GM23248 (cell line): ENCODE results near the gene TOP3B. TPM values are rescaled to one million over a fixed set of nuclear protein-coding genes. Genes with fewer than 3 reads are reported as not detected.
"Not testable (repeated sequence)": the region's sequence is repeated elsewhere in the genome, so short reads cannot be mapped to it uniquely, and the experiment has no call there.

ENCODE experiments used
- DNase-seq: peaks from one replicate; pipeline ENCODE4 v3.0.0-alpha.2; 2015
- H2AFZ ChIP-seq: fragments of 200-600 bp; sonication (generic); 2 replicates; pipeline ENCODE4 v1.6.1; 2016; ENCODE audit warnings: antibody characterized with exemption
- H3F3A ChIP-seq: fragments of 200-600 bp; sonication (generic); 2 replicates; pipeline ENCODE4 v1.6.1; 2016; ENCODE audit warnings: mild to moderate bottlenecking, antibody characterized with exemption, mixed run types; ENCODE audit not compliant: insufficient read depth
- H3K27ac ChIP-seq: fragments of 200-600 bp; sonication (generic); 2 replicates; pipeline ENCODE4 v1.5.1; 2016; ENCODE audit warnings: mild to moderate bottlenecking
- H3K27me3 ChIP-seq: fragments of 200-600 bp; sonication (generic); replicated peaks from 2 replicates; pipeline ENCODE4 v1.6.1; 2016; ENCODE audit warnings: mild to moderate bottlenecking; ENCODE audit not compliant: insufficient read depth
- H3K36me3 ChIP-seq: fragments of 200-600 bp; sonication (generic); 2 replicates; pipeline ENCODE4 v1.6.1; 2016; ENCODE audit warnings: low read depth, mild to moderate bottlenecking
- H3K4me1 ChIP-seq: fragments of 200-600 bp; sonication (generic); 2 replicates; pipeline ENCODE4 v1.6.1; 2016; ENCODE audit warnings: mild to moderate bottlenecking; ENCODE audit not compliant: insufficient read depth
- H3K4me2 ChIP-seq: fragments of 200-600 bp; sonication (generic); one replicate; pipeline ENCODE4 v1.6.1; 2016; ENCODE audit warnings: mild to moderate bottlenecking; ENCODE audit not compliant: unreplicated experiment
- H3K4me3 ChIP-seq: fragments of 200-600 bp; sonication (generic); 2 replicates; pipeline ENCODE4 v1.5.1; 2016; ENCODE audit warnings: mild to moderate bottlenecking
- H3K79me2 ChIP-seq: fragments of 200-600 bp; sonication (generic); 2 replicates; pipeline ENCODE4 v1.6.1; 2016; ENCODE audit warnings: mild to moderate bottlenecking; ENCODE audit not compliant: insufficient read depth
- H3K9ac ChIP-seq: fragments of 200-600 bp; sonication (generic); 2 replicates; pipeline ENCODE4 v1.6.1; 2016; ENCODE audit warnings: mild to moderate bottlenecking
- H3K9me2 ChIP-seq: fragments of 200-600 bp; sonication (generic); 2 replicates; pipeline ENCODE4 v1.6.1; 2016; ENCODE audit warnings: mixed run types, mild to moderate bottlenecking, moderate library complexity; ENCODE audit not compliant: insufficient read depth
- H3K9me3 ChIP-seq: fragments of 200-600 bp; sonication (generic); one replicate; pipeline ENCODE4 v1.6.1; 2017; ENCODE audit warnings: low read depth
- H4K20me1 ChIP-seq: fragments of 200-600 bp; sonication (generic); 2 replicates; pipeline ENCODE4 v1.6.0; 2016; ENCODE audit not compliant: insufficient read depth
- EZH2 ChIP-seq: fragments of 200-600 bp; sonication (generic); IDR thresholded peaks from 2 replicates; pipeline ENCODE4 v1.6.1; 2018; ENCODE audit warnings: antibody characterized with exemption, mild to moderate bottlenecking; ENCODE audit not compliant: insufficient read depth, poor library complexity, severe bottlenecking
- EZH2phosphoT487 ChIP-seq: fragments of 200-600 bp; sonication (generic); IDR thresholded peaks from 2 replicates; pipeline ENCODE4 v1.6.1; 2018; ENCODE audit warnings: antibody characterized with exemption, moderate library complexity, mild to moderate bottlenecking, low read depth; ENCODE audit not compliant: insufficient read depth
- WGBS, 2 experiments: methylation state at CpG; one replicate each; pipeline ENCODE4 v1.1.6; 2015 to 2017; ENCODE audit warnings: low lambda C conversion rate in 2 of 2, low coverage in 1 of 2; ENCODE audit errors: missing lambda C conversion rate in 2 of 2; 5-methylcytosine and 5-hydroxymethylcytosine counted together
- in situ Hi-C: fragments of 300-500 bp; cut with MboI; formaldehyde crosslinking; loops from 2 replicates; pipeline ENCODE4 v1.15.0; 2020
- polyA plus RNA-seq: library from polyadenylated mRNA; unstranded; fragments of >200 nt; fragmentation: Nextera tagmentation; extraction: Ambion mirVana; gene quantifications from 2 replicates; pipeline ENCODE4 v1.2.1, GENCODE V29; 2016
- total RNA-seq: library from RNA; depleted of rRNA; stranded (reverse); fragments of >200 nt; shearing (Covaris generic); gene quantifications from 2 replicates; pipeline ENCODE4 v1.2.3, GENCODE V29; 2014

TOP3B gene
- total and polyA plus RNA-seq, 2 experiments from 2014 or later: 11.6 to 16.0 TPM

GRCh38 chr22:21943571-21944448 is 38.8 kb downstream of the TOP3B start:
- peaks cover 4% of the 10 kb centered on the region; the same call in 1 of the 2 replicates for H3K36me3 ChIP-seq
- no peak for DNase-seq
- no peak overlapping the region; the same call in 1 of the 2 replicates for H3K9ac ChIP-seq
- H3K9me3 ChIP-seq: no peaks in the 10 kb centered on the region
- no peaks in the 10 kb centered on the region for H4K20me1 ChIP-seq
- no peak overlapping the region for H3K4me3 ChIP-seq
- in situ Hi-C loops: loop anchor here (5.0 kb wide), 1 partner anchor 232 kb away; no protein-coding TSS in a partner anchor
- H3K4me1 ChIP-seq: peaks cover 40% of the 10 kb centered on the region
- no peaks in the 10 kb centered on the region for H3K9me2 ChIP-seq
- H2AFZ ChIP-seq: no peak overlapping the region
- 96 to 99% methylated on average over 18 of the region's 18 CpGs for WGBS, 2 experiments
- peaks cover 34% of the 10 kb centered on the region for H3F3A ChIP-seq
- H3K27ac ChIP-seq: no peak overlapping the region
- H3K4me2 ChIP-seq: no peak overlapping the region
- TF ChIP-seq EZH2phosphoT487 (no peak), EZH2 (no peak)
- H3K27me3 ChIP-seq: no peaks in the 10 kb centered on the region
- peaks cover 54% of the 10 kb centered on the region for H3K79me2 ChIP-seq

- Histone ChIP-seq H3K79me2 (peaks cover 48% of the 10 kb centered on the region), H3K4me3 (peak overlapping the region; percentile 39), H2AFZ (peak overlapping the region; percentile 82), H3K27me3 (no peaks in the 10 kb centered on the region), H3K27ac (peak overlapping the region; percentile 96), H3F3A (peaks cover 35% of the 10 kb centered on the region), H3K4me2 (peak overlapping the region; percentile 41), H3K9ac (peak overlapping the region; percentile 74), H3K9me3 (no peaks in the 10 kb centered on the region), H4K20me1 (no peaks in the 10 kb centered on the region), H3K9me2 (no peaks in the 10 kb centered on the region), H3K4me1 (peaks cover 39% of the 10 kb centered on the region), H3K36me3 (peaks cover 4% of the 10 kb centered on the region; the same call in 1 of the 2 replicates)
- WGBS, 2 experiments: 22 to 26% methylated on average over 19 of the region's 19 CpGs
- TF ChIP-seq EZH2 (no peak), EZH2phosphoT487 (no peak)
- DNase-seq: peak; percentile 94
- in situ Hi-C loops: loop anchor here (5.0 kb wide), 1 partner anchor 230 kb away; no protein-coding TSS in a partner anchor
These were observed 39.9 kb downstream of the TOP3B start for GRCh38 chr22:21942407-21943343.

GRCh38 chr22:21941921-21942320 is 40.7 kb downstream of the TOP3B start:
- WGBS, 2 experiments: 77 to 80% methylated on average over 8 of the region's 8 CpGs
- Histone ChIP-seq H3K27me3 (no peaks in the 10 kb centered on the region), H3K9ac (peak overlapping the region; percentile 74), H4K20me1 (no peaks in the 10 kb centered on the region), H3K4me2 (peak overlapping the region; percentile 41), H2AFZ (peak overlapping the region; percentile 82; the same call in 1 of the 2 replicates), H3K36me3 (peaks cover 4% of the 10 kb centered on the region; the same call in 1 of the 2 replicates), H3F3A (peaks cover 34% of the 10 kb centered on the region), H3K4me3 (no peak overlapping the region), H3K9me3 (no peaks in the 10 kb centered on the region), H3K27ac (peak overlapping the region; percentile 96), H3K4me1 (peaks cover 38% of the 10 kb centered on the region), H3K9me2 (no peaks in the 10 kb centered on the region), H3K79me2 (peaks cover 44% of the 10 kb centered on the region)
- TF ChIP-seq EZH2phosphoT487 (no peak), EZH2 (no peak)
- no peak for DNase-seq
- in situ Hi-C loops: loop anchor here (5.0 kb wide), 1 partner anchor 230 kb away; no protein-coding TSS in a partner anchor

GRCh38 chr22:21940521-21940920 is 42.1 kb downstream of the TOP3B start:
- 98% methylated on average over 3 of the region's 3 CpGs for WGBS, 2 experiments
- Histone ChIP-seq H3K9me2 (no peaks in the 10 kb centered on the region), H3K4me2 (no peak overlapping the region), H3K27me3 (no peaks in the 10 kb centered on the region), H3K4me1 (peaks cover 46% of the 10 kb centered on the region), H3K36me3 (peaks cover 4% of the 10 kb centered on the region; the same call in 1 of the 2 replicates), H3K9ac (peak overlapping the region; percentile 10; the same call in 1 of the 2 replicates), H4K20me1 (no peaks in the 10 kb centered on the region), H3K4me3 (no peak overlapping the region), H3F3A (peaks cover 47% of the 10 kb centered on the region), H2AFZ (no peak overlapping the region), H3K9me3 (no peaks in the 10 kb centered on the region), H3K79me2 (peaks cover 42% of the 10 kb centered on the region), H3K27ac (no peak overlapping the region)
- DNase-seq: no peak
- in situ Hi-C loops: loop anchor here (5.0 kb wide), 1 partner anchor 228 kb away; no protein-coding TSS in a partner anchor
- no peak for TF ChIP-seq EZH2phosphoT487
- TF ChIP-seq EZH2: no peak

- H3K27ac ChIP-seq: not testable (repeated sequence)
- in situ Hi-C loops: loop anchor here (5.0 kb wide), 1 partner anchor 228 kb away; no protein-coding TSS in a partner anchor
- H3K9ac ChIP-seq: peak overlapping the region; percentile 10; the same call in 1 of the 2 replicates
These were observed 42.7 kb downstream of the TOP3B start for GRCh38 chr22:21939935-21940334.

More at GRCh38 chr22:21939935-21940334, 42.7 kb downstream of the TOP3B start:
- H3K4me2 ChIP-seq, H2AFZ ChIP-seq, H3K9me3 ChIP-seq, H3K27me3 ChIP-seq, H3K36me3 ChIP-seq, H3K9me2 ChIP-seq, H3K4me3 ChIP-seq, H4K20me1 ChIP-seq: not testable (repeated sequence)
- H3K79me2 ChIP-seq: peaks cover 42% of the 10 kb centered on the region
- peak; percentile 49 for DNase-seq
- WGBS, 2 experiments: 25 to 32% methylated on average over 5 of the region's 5 CpGs
- H3K4me1 ChIP-seq: peaks cover 46% of the 10 kb centered on the region
- peaks cover 53% of the 10 kb centered on the region for H3F3A ChIP-seq
